ENCODE results near the gene COL15A1.

The COL15A1 gene

DNA sequence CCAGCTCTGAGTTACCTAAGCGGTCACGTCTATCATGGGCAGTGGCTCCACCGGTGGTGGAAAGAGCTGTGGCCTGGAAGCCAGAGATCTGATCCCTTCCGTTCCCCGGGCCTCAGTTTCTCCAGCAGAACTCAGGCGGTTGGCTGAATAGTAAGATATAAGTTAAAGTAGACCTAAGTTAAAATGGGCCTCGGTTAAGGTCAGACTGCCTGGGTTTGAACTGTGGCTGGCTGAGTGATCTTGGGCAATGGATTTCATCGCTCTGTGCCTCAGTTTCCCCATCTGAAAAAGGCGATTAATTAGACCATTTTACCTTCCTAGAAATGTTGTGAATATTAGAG, 997 bp downstream of the COL15A1 start:
- TF ChIP-seq POLR2AphosphoS5 (IDR thresholded peaks at IDR 0.05; ENCODE audit: low read depth, low read length) = no peak
- TF ChIP-seq, protein P1, sequence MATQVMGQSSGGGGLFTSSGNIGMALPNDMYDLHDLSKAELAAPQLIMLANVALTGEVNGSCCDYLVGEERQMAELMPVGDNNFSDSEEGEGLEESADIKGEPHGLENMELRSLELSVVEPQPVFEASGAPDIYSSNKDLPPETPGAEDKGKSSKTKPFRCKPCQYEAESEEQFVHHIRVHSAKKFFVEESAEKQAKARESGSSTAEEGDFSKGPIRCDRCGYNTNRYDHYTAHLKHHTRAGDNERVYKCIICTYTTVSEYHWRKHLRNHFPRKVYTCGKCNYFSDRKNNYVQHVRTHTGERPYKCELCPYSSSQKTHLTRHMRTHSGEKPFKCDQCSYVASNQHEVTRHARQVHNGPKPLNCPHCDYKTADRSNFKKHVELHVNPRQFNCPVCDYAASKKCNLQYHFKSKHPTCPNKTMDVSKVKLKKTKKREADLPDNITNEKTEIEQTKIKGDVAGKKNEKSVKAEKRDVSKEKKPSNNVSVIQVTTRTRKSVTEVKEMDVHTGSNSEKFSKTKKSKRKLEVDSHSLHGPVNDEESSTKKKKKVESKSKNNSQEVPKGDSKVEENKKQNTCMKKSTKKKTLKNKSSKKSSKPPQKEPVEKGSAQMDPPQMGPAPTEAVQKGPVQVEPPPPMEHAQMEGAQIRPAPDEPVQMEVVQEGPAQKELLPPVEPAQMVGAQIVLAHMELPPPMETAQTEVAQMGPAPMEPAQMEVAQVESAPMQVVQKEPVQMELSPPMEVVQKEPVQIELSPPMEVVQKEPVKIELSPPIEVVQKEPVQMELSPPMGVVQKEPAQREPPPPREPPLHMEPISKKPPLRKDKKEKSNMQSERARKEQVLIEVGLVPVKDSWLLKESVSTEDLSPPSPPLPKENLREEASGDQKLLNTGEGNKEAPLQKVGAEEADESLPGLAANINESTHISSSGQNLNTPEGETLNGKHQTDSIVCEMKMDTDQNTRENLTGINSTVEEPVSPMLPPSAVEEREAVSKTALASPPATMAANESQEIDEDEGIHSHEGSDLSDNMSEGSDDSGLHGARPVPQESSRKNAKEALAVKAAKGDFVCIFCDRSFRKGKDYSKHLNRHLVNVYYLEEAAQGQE (IDR thresholded peaks at IDR 0.05; ENCODE audit: insufficient read depth in 1 of 2, low read depth in 2 of 2, low read length in 2 of 2) = no peak
- TF ChIP-seq TAF1 (IDR thresholded peaks at IDR 0.05; ENCODE audit: borderline replicate concordance, insufficient read depth, low read length) = no peak
- no peak for TF ChIP-seq SIN3A (IDR thresholded peaks at IDR 0.05; ENCODE audit: borderline replicate concordance, insufficient read depth, low read length)
- TF ChIP-seq FOXP2 (optimal IDR thresholded peaks at IDR 0.05; ENCODE audit: borderline replicate concordance, extremely low read depth, extremely low read length, insufficient read depth) = no peak

DNA sequence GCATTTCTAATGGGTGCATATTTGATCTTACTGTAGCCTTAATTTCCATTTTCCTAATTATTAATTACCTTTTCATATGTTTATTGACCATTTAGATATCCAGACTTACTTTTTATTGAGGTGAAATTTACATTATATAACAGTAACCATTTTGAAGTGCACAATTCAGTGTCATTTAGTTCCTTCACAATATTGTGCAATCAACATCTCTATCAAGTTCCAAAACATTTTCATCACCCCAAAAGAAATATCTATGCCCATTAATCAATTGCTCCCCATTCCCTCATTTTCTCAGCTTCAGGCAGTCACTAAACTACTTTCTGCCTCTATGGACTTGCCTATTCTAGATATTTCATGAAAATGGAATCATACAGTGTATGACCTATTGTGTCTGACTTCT, 5.9 kb downstream of the COL15A1 start:
- TF ChIP-seq, protein P1 (IDR thresholded peaks at IDR 0.05; ENCODE audit: insufficient read depth in 1 of 2, low read depth in 2 of 2, low read length in 2 of 2) = no peak
- TF ChIP-seq TAF1 (IDR thresholded peaks at IDR 0.05; ENCODE audit: borderline replicate concordance, insufficient read depth, low read length) (no peak), POLR2AphosphoS5 (IDR thresholded peaks at IDR 0.05; ENCODE audit: low read depth, low read length) (no peak), SIN3A (IDR thresholded peaks at IDR 0.05; ENCODE audit: borderline replicate concordance, insufficient read depth, low read length) (no peak), FOXP2 (optimal IDR thresholded peaks at IDR 0.05; ENCODE audit: borderline replicate concordance, extremely low read depth, extremely low read length, insufficient read depth) (no peak)

DNA sequence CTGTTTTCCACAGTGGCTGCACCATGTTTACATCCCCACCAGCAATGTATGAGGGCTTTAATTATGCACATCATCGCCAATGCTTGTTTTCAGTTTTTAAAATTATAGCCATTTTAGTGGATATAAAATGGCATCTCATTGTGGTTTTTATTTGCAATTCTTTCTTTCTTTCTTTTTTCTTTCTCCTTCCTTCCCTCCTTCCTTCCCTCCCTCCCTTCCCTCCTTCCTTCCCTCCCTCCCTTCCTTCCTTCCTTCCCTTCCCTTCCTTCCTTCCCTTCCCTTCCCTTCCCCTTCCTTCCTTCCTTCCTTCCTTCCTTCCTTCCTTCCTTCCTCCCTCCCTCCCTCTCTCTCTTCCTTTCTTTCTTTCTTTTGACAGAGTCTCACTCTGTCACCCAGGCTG, 6.6 kb downstream of the COL15A1 start:
- TF ChIP-seq, protein P1 (IDR thresholded peaks at IDR 0.05; ENCODE audit: insufficient read depth in 1 of 2, low read depth in 2 of 2, low read length in 2 of 2) = no peak
- TF ChIP-seq POLR2AphosphoS5 (IDR thresholded peaks at IDR 0.05; ENCODE audit: low read depth, low read length) = no peak
- TF ChIP-seq SIN3A (IDR thresholded peaks at IDR 0.05; ENCODE audit: borderline replicate concordance, insufficient read depth, low read length) = no peak
- no peak for TF ChIP-seq FOXP2 (optimal IDR thresholded peaks at IDR 0.05; ENCODE audit: borderline replicate concordance, extremely low read depth, extremely low read length, insufficient read depth)

DNA sequence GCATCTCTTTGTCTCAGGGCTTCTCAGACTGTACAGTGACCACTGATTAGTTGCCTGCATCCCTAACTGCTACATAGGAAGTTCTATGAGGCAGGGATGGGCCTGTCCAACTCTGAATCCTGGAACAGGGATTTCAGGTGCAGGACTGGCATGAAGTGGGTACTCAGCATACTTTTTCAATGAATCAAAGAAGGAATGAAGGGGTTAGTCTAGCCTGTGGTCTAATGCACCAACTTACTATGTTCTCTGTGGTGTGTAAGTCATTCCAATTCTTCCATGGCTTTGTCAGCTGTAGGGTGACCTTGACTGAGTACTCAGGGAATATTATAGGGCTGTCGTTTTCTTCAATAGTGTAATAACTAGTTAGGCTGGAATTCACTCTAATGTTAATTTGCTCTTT, 8.3 kb downstream of the COL15A1 start:
- TF ChIP-seq, protein P1 (IDR thresholded peaks at IDR 0.05; ENCODE audit: insufficient read depth in 1 of 2, low read depth in 2 of 2, low read length in 2 of 2) = no peak
- TF ChIP-seq POLR2AphosphoS5 (IDR thresholded peaks at IDR 0.05; ENCODE audit: low read depth, low read length) (no peak), FOXP2 (optimal IDR thresholded peaks at IDR 0.05; ENCODE audit: borderline replicate concordance, extremely low read depth, extremely low read length, insufficient read depth) (no peak), TAF1 (IDR thresholded peaks at IDR 0.05; ENCODE audit: borderline replicate concordance, insufficient read depth, low read length) (no peak), SIN3A (IDR thresholded peaks at IDR 0.05; ENCODE audit: borderline replicate concordance, insufficient read depth, low read length) (no peak)

DNA sequence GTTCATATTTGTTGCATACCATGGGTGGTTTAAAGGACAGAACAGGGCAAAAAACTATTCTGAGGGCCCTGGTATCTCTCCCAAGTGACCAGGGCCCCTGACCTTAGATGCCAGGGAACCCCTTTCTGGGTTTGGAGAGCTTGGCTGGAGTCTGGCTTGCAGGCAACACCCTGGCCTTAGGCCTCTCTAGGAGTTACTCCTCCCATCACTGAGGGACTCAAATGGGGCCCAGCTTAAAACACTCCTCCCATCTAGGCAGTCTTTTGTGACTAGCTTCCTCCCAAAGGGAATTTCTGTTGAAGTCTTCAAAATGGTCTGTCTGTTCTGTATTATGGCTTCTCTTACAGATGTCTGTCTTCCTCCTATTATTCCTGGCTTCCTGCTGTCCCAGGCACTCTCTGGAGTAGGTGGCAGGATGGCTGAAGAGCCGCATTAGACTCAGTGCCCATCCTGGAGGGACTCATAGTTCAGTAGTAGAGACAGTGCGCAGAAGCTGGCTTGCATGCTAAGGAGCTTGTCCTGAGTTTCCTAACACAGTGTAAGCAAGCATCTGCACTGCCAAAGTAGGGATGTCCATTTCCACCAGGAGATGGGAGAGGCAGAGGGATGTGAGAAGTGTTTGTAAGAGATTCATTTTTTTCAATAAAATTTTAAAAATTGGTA, 10.0 kb downstream of the COL15A1 start:
- no peak for TF ChIP-seq FOXP2 (optimal IDR thresholded peaks at IDR 0.05; ENCODE audit: borderline replicate concordance, extremely low read depth, extremely low read length, insufficient read depth)
- no peak for TF ChIP-seq TAF1 (IDR thresholded peaks at IDR 0.05; ENCODE audit: borderline replicate concordance, insufficient read depth, low read length)
- TF ChIP-seq, protein P1 (IDR thresholded peaks at IDR 0.05; ENCODE audit: insufficient read depth in 1 of 2, low read depth in 2 of 2, low read length in 2 of 2) = no peak
- TF ChIP-seq POLR2AphosphoS5 (IDR thresholded peaks at IDR 0.05; ENCODE audit: low read depth, low read length) = no peak
- TF ChIP-seq SIN3A (IDR thresholded peaks at IDR 0.05; ENCODE audit: borderline replicate concordance, insufficient read depth, low read length) = no peak
